GM12801 (cell line): Measurements from ENCODE around the gene BORCS8.

Experiments
- TF ChIP-seq, protein P1 (sequence below): IDR thresholded peaks from one replicate; pipeline ENCODE4 v1.5.1; 2011; ENCODE audit warnings: control low read depth; ENCODE audit not compliant: insufficient read length; ENCODE audit errors: extremely low read depth

The BORCS8 gene

DNA sequence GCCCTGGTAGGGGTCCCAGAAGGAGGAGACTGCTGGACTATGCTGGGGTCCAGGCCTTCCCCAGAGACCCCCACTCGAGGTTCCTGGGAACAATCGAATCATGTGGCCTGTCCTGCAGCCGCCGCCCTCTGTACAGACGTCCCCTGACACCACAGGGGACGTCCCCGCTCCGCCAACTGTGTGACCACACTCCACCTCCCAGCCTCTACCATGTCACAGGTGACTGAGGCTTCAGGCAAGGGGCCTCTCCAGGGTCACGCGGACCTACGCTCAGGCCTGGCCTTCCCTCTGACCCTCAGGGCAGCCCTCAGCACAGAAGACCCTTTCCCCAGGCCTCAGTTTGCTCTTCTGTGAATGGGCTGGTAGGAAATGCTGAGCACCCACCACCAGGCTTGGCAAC, 40.5 kb downstream of the BORCS8 start:
- TF ChIP-seq, protein P1, sequence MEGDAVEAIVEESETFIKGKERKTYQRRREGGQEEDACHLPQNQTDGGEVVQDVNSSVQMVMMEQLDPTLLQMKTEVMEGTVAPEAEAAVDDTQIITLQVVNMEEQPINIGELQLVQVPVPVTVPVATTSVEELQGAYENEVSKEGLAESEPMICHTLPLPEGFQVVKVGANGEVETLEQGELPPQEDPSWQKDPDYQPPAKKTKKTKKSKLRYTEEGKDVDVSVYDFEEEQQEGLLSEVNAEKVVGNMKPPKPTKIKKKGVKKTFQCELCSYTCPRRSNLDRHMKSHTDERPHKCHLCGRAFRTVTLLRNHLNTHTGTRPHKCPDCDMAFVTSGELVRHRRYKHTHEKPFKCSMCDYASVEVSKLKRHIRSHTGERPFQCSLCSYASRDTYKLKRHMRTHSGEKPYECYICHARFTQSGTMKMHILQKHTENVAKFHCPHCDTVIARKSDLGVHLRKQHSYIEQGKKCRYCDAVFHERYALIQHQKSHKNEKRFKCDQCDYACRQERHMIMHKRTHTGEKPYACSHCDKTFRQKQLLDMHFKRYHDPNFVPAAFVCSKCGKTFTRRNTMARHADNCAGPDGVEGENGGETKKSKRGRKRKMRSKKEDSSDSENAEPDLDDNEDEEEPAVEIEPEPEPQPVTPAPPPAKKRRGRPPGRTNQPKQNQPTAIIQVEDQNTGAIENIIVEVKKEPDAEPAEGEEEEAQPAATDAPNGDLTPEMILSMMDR: no peak

DNA sequence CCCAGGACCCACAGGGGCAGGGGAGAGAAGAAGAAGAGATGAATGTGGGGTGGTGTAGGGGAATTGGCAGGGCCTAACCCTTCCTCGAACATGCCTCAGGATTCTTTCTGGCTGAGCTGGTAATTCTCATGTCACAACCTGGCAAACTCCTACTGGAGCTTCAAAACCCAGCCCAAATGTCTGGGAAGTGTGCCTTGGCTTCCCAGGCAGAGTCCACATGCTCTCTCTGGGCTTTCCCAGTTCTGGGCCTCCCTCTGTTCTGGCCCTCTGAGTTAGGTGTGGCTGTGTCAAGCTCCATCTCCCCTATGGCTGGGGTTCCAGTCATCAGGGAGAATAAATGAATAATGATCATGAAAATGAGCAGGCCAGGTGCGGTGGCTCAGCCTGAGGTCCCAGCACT, 42.5 kb downstream of the BORCS8 start:
- TF ChIP-seq, protein P1: no peak

- TF ChIP-seq, protein P1: no peak
Observed at GRCh38 chr19:19147344-19147743, 44.6 kb downstream of the BORCS8 start.

GRCh38 chr19:19146865-19147264, 45.1 kb downstream of the BORCS8 start:
- TF ChIP-seq, protein P1: no peak

DNA sequence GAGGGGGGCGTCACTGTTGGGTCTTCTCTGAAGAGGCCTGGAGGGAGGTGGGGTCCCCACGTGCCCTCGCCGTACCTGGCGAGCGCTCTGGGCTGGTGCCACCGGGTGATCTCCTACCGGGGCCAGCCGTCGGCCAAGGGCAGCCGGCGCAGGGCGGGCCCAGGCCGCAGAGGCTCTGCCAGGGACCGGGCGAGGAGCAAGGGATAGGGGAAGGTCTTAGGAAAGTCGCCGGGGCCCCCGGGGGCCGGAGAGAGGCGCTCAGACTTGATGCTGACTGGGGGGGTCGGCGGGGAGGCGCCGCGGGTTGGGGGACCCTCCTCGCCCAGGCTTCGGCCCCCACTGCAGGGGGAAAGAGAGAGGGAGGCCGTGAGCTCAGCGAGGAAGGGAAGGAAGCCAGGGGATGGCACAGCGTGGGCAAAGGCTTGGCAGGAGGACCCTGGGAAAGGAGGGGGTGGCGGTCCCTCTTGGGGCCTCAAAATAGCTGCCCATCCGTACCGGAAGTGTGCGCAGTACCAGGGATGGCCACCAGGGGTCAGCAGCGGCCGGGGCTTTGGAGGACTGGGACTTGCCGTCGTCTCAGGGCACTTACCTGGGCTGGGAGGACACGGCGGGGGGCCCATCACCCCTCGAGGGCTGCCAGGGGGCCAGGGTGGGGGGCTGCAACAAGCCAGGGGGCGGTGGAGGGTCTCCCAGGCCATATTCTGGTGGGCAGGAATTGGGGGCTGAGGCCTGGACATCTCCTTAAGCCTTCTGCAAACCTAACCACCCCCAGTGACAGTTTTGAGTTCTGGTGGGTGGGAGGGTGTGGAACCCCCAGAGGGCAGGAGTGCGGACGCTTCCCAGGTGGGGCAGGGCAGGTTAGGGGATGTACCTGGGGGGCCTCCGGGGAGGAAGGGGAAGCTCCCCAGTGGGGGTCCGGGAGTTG, 46.0 kb downstream of the BORCS8 start:
- TF ChIP-seq, protein P1: no peak

- TF ChIP-seq, protein P1: no peak
Observed at GRCh38 chr19:19145281-19145680, 46.7 kb downstream of the BORCS8 start.

DNA sequence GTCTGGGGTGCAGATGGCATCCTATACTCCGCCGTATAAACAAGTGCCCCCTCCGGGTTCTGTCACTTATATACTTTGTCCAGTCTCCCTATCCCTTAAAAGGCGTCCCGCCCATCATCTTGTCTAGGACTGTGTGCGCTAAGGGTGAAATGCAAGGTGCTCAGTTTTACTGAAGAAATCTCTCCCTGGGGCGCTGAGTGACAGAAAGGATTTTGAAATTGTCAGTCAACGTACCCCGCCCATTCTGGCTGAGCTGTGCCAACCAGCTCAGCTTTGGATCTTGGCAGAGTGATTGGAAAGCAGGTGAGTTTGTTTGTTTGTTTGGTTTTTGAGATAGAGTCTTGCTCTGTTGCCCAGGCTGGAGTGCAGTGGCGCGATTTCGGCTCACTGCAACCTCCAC, 49.6 kb downstream of the BORCS8 start:
- TF ChIP-seq, protein P1: no peak
